WTC11 (cell line): ENCODE measurements around the gene TOR3A. TPM values are rescaled to one million over a fixed set of nuclear protein-coding genes. Genes with fewer than 3 reads are reported as not detected.
"Not testable (repeated sequence)": the region's sequence is repeated elsewhere in the genome, so short reads cannot be mapped to it uniquely, and the experiment has no call there.

Source experiments
- ATAC-seq: fragments of 200-7000 bp; cut with Tn5 transposase; 2 replicates; pipeline ENCODE4 v1.10.0; 2021; ENCODE audit warnings: mild to moderate bottlenecking, moderate library complexity
- CTCF ChIA-PET: fragments of 300-600 bp; sonication (Branson Sonifier 250); formaldehyde crosslinking; loops from one replicate; lab custom pipeline; 2021; ENCODE audit warnings: antibody characterized with exemption; lab: Charles Lee
- POLR2A ChIA-PET: fragments of 350-600 bp; sonication (Branson Sonifier 250); formaldehyde crosslinking; loops from one replicate; lab custom pipeline; 2021; ENCODE audit warnings: antibody characterized with exemption; lab: Charles Lee
- DNase-seq: peaks from one replicate; pipeline ENCODE4 v3.0.0; 2021; ENCODE audit warnings: low spot score
- H3K27ac Mint-ChIP-seq: 2 replicates; pipeline ENCODE4 v1.8.0; 2021; ENCODE audit warnings: mixed read lengths
- H3K27me3 Mint-ChIP-seq: 2 replicates; pipeline ENCODE4 v1.8.0; 2021; ENCODE audit warnings: low read depth, mild to moderate bottlenecking, moderate library complexity, mixed read lengths
- H3K36me3 Mint-ChIP-seq: 2 replicates; pipeline ENCODE4 v1.8.0; 2021; ENCODE audit warnings: mixed read lengths
- H3K4me1 Mint-ChIP-seq: 2 replicates; pipeline ENCODE4 v1.8.0; 2022; ENCODE audit warnings: mixed read lengths
- H3K4me3 Mint-ChIP-seq: 2 replicates; pipeline ENCODE4 v1.8.0; 2021; ENCODE audit warnings: mild to moderate bottlenecking, moderate library complexity, mixed read lengths
- H3K9me3 Mint-ChIP-seq: 2 replicates; pipeline ENCODE4 v1.8.0; 2021; ENCODE audit warnings: mixed read lengths
- AR ChIP-seq: fragments of 250-450 bp; sonication (Bioruptor Pico); IDR thresholded peaks from 2 replicates; pipeline ENCODE4 v1.9.0; 2021; ENCODE audit warnings: mild to moderate bottlenecking
- ARID4B ChIP-seq: sonication (generic); formaldehyde crosslinking; IDR thresholded peaks from 2 replicates; pipeline ENCODE4 v1.8.0; 2023; ENCODE audit warnings: missing genetic modification reagents, mild to moderate bottlenecking, borderline replicate concordance
- ATF1 ChIP-seq: sonication (generic); formaldehyde crosslinking; IDR thresholded peaks from 2 replicates; pipeline ENCODE4 v1.8.1; 2023; ENCODE audit warnings: mild to moderate bottlenecking, moderate library complexity, missing genetic modification reagents
- E2F4 ChIP-seq: sonication (generic); formaldehyde crosslinking; IDR thresholded peaks from 2 replicates; pipeline ENCODE4 v1.8.1; 2022; ENCODE audit warnings: low read depth, mild to moderate bottlenecking, moderate library complexity, missing genetic modification reagents, borderline replicate concordance
- ELF4 ChIP-seq: sonication (generic); formaldehyde crosslinking; IDR thresholded peaks from 2 replicates; pipeline ENCODE4 v1.8.1; 2022; ENCODE audit warnings: low read depth, mild to moderate bottlenecking, moderate library complexity, missing genetic modification reagents
- EMX1 ChIP-seq: fragments of 250-450 bp; sonication (Bioruptor Pico); IDR thresholded peaks from 2 replicates; pipeline ENCODE4 v1.8.0; 2021; ENCODE audit warnings: mild to moderate bottlenecking
- ETV6 ChIP-seq: sonication (generic); formaldehyde crosslinking; IDR thresholded peaks from 2 replicates; pipeline ENCODE4 v1.8.1; 2022; ENCODE audit warnings: mild to moderate bottlenecking, missing genetic modification reagents
- FOXP1 ChIP-seq: sonication (generic); formaldehyde crosslinking; IDR thresholded peaks from 2 replicates; pipeline ENCODE4 v1.8.0; 2022; ENCODE audit warnings: missing genetic modification reagents, mild to moderate bottlenecking, moderate library complexity, borderline replicate concordance
- GABPB1 ChIP-seq: sonication (generic); formaldehyde crosslinking; IDR thresholded peaks from 2 replicates; pipeline ENCODE4 v1.8.1; 2023; ENCODE audit warnings: mild to moderate bottlenecking, missing genetic modification reagents
- IRF2 ChIP-seq: sonication (generic); formaldehyde crosslinking; IDR thresholded peaks from 2 replicates; pipeline ENCODE4 v1.8.0; 2022; ENCODE audit warnings: low read depth, missing genetic modification reagents, borderline replicate concordance
- RELA ChIP-seq: sonication (generic); formaldehyde crosslinking; IDR thresholded peaks from 2 replicates; pipeline ENCODE4 v1.8.1; 2022; ENCODE audit warnings: missing genetic modification reagents, mild to moderate bottlenecking, borderline replicate concordance
- SMAD3 ChIP-seq: sonication (generic); formaldehyde crosslinking; IDR thresholded peaks from 2 replicates; pipeline ENCODE4 v1.8.0; 2022; ENCODE audit warnings: missing genetic modification reagents, mild to moderate bottlenecking, borderline replicate concordance
- ZNF121 ChIP-seq: sonication (generic); formaldehyde crosslinking; IDR thresholded peaks from 2 replicates; pipeline ENCODE4 v1.8.0; 2023; ENCODE audit warnings: missing genetic modification reagents
- ZNF138 ChIP-seq: sonication (generic); formaldehyde crosslinking; conservative IDR thresholded peaks from 2 replicates; pipeline ENCODE4 v1.8.1; 2022; ENCODE audit warnings: mild to moderate bottlenecking, moderate library complexity, missing genetic modification reagents
- ZNF396 ChIP-seq: fragments of 250-450 bp; sonication (Bioruptor Pico); IDR thresholded peaks from 2 replicates; pipeline ENCODE4 v1.8.0; 2021; ENCODE audit warnings: mild to moderate bottlenecking, moderate library complexity, borderline replicate concordance
- ZNF425 ChIP-seq: fragments of 250-450 bp; sonication (Bioruptor Pico); conservative IDR thresholded peaks from 2 replicates; pipeline ENCODE4 v1.9.0; 2021; ENCODE audit warnings: mild to moderate bottlenecking
- total RNA-seq: library from RNA; stranded (reverse); gene quantifications from 3 replicates; pipeline ENCODE4 v1.2.3, GENCODE V29; 2021

The TOR3A gene
- total RNA-seq, 1 experiment from 2014 or later, result 20.5 TPM

GRCh38 chr1:179129702-179130473 lies 48.0 kb downstream of the TOR3A start (continued):
- TF ChIP-seq ZNF425 (CRISPR knock-in tag), result no peak
- no peak for TF ChIP-seq AR (CRISPR knock-in tag)
- TF ChIP-seq ELF4 (CRISPR knock-in tag), result no peak
- TF ChIP-seq ATF1 (CRISPR knock-in tag), result no peak
- no peak for TF ChIP-seq ETV6
- no peak for TF ChIP-seq IRF2 (CRISPR knock-in tag)
- TF ChIP-seq ZNF396, result no peak
- TF ChIP-seq FOXP1, result no peak
- TF ChIP-seq ZNF138, result no peak

GRCh38 chr1:179135168-179135567 lies 53.3 kb downstream of the TOR3A start:
- H3K4me3 Mint-ChIP-seq, H3K27ac Mint-ChIP-seq, H3K27me3 Mint-ChIP-seq, DNase-seq, ATAC-seq, H3K4me1 Mint-ChIP-seq, POLR2A ChIA-PET, CTCF ChIA-PET: not testable (repeated sequence)
- Mint-ChIP-seq H3K36me3 (peaks cover 30% of the 10 kb centered on the region), H3K9me3 (peaks cover 22% of the 10 kb centered on the region)

GRCh38 chr1:179135707-179136106 lies 53.8 kb downstream of the TOR3A start:
- peaks cover 30% of the 10 kb centered on the region for H3K36me3 Mint-ChIP-seq
- H3K4me1 Mint-ChIP-seq, CTCF ChIA-PET, DNase-seq, H3K4me3 Mint-ChIP-seq, ATAC-seq, POLR2A ChIA-PET, H3K27me3 Mint-ChIP-seq, H3K27ac Mint-ChIP-seq: not testable (repeated sequence)
- H3K9me3 Mint-ChIP-seq, result peaks cover 27% of the 10 kb centered on the region

GRCh38 chr1:179137617-179138255 lies 55.9 kb downstream of the TOR3A start:
- peaks cover 14% of the 10 kb centered on the region for H3K4me1 Mint-ChIP-seq
- peaks cover 27% of the 10 kb centered on the region for H3K9me3 Mint-ChIP-seq
- H3K27me3 Mint-ChIP-seq, result no peaks in the 10 kb centered on the region
- no peak overlapping the region for H3K4me3 Mint-ChIP-seq
- POLR2A ChIA-PET, result no interaction called here
- ATAC-seq (no peak), DNase-seq (no peak)
- no peak overlapping the region for H3K27ac Mint-ChIP-seq
- H3K36me3 Mint-ChIP-seq, result peaks cover 33% of the 10 kb centered on the region
- CTCF ChIA-PET, result interaction anchor here (1.2 kb wide), 1 partner anchor 17 kb away, joined by 6 read pairs; no protein-coding TSS in a partner anchor
- TF ChIP-seq EMX1 (CRISPR knock-in tag) (no peak), ZNF121 (CRISPR knock-in tag) (no peak), RELA (CRISPR knock-in tag) (no peak), ARID4B (no peak), E2F4 (no peak), GABPB1 (no peak), FOXP1 (no peak), SMAD3 (no peak)
